SK-N-SH (cell line): ENCODE results near the gene SLC2A3.
"Not testable (repeated sequence)": the region's sequence is repeated elsewhere in the genome, so short reads cannot be mapped to it uniquely, and the experiment has no call there.

ENCODE experiments used
- NFIC ChIP-seq: IDR thresholded peaks from 2 replicates; pipeline ENCODE4 v1.4.0; 2012; ENCODE audit warnings: borderline replicate concordance
- POLR2AphosphoS5 ChIP-seq: IDR thresholded peaks from 2 replicates; pipeline ENCODE4 v1.6.1; 2012; ENCODE audit warnings: low read depth, low read length
- RCOR1 ChIP-seq: fragments of 150-350 bp; IDR thresholded peaks from 2 replicates; pipeline ENCODE4 v1.6.1; 2017; ENCODE audit warnings: antibody characterized with exemption, low read length
- TF ChIP-seq, protein P1 (sequence below): fragments of 200-600 bp; sonication (generic); IDR thresholded peaks from 2 replicates; pipeline ENCODE4 v1.6.1; 2017; ENCODE audit warnings: antibody characterized with exemption, mild to moderate bottlenecking, moderate library complexity
- TF ChIP-seq, protein P2 (sequence below): fragments of 150-350 bp; IDR thresholded peaks from 2 replicates; pipeline ENCODE4 v1.6.1; 2017; ENCODE audit warnings: antibody characterized with exemption, low read length, low read depth, borderline replicate concordance

DNA sequence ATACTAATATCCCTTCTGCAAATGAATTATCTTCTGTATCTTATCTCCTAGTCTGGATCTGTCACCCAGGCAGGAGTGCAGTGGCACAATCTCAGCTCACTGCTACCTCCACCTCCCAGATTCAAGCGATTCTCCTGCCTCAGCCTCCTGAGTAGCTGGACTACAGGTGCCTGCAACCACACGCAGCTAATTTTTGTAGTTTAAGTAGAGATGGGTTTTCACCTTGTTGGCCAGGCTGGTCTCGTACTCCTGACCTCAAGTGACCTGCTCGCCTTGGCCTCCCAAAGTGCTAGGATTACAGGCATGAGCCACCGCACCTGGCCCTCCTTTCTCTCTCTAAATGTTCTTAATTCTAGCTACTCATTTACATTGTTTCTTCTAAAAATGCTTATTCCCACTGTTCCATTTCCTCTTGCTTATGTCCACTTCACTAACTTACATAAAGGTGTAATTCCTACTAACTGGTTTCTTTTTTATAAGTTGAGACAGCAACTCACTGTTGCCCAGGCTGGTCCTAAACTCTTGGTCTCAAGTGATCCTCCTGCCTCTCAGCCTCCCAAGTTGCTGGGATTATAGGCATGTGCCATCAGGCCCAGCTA is 9.8 kb downstream of the SLC2A3 start:
- TF ChIP-seq NFIC, POLR2AphosphoS5, RCOR1: not testable (repeated sequence)
- TF ChIP-seq, protein P1, sequence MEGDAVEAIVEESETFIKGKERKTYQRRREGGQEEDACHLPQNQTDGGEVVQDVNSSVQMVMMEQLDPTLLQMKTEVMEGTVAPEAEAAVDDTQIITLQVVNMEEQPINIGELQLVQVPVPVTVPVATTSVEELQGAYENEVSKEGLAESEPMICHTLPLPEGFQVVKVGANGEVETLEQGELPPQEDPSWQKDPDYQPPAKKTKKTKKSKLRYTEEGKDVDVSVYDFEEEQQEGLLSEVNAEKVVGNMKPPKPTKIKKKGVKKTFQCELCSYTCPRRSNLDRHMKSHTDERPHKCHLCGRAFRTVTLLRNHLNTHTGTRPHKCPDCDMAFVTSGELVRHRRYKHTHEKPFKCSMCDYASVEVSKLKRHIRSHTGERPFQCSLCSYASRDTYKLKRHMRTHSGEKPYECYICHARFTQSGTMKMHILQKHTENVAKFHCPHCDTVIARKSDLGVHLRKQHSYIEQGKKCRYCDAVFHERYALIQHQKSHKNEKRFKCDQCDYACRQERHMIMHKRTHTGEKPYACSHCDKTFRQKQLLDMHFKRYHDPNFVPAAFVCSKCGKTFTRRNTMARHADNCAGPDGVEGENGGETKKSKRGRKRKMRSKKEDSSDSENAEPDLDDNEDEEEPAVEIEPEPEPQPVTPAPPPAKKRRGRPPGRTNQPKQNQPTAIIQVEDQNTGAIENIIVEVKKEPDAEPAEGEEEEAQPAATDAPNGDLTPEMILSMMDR: not testable (repeated sequence)
- TF ChIP-seq, protein P2, sequence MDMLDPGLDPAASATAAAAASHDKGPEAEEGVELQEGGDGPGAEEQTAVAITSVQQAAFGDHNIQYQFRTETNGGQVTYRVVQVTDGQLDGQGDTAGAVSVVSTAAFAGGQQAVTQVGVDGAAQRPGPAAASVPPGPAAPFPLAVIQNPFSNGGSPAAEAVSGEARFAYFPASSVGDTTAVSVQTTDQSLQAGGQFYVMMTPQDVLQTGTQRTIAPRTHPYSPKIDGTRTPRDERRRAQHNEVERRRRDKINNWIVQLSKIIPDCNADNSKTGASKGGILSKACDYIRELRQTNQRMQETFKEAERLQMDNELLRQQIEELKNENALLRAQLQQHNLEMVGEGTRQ: not testable (repeated sequence)
